Measurements from ENCODE around the gene NEK6. TPM values are rescaled to one million over a fixed set of nuclear protein-coding genes. Genes with fewer than 3 reads are reported as not detected.

NEK6 gene
- total and polyA plus RNA-seq, 10 of the 15 experiments (the other 5 are each of a cell fraction or from before 2014, with no cell fraction given), result 31.3 to 161 (median 89.2) TPM

DNA sequence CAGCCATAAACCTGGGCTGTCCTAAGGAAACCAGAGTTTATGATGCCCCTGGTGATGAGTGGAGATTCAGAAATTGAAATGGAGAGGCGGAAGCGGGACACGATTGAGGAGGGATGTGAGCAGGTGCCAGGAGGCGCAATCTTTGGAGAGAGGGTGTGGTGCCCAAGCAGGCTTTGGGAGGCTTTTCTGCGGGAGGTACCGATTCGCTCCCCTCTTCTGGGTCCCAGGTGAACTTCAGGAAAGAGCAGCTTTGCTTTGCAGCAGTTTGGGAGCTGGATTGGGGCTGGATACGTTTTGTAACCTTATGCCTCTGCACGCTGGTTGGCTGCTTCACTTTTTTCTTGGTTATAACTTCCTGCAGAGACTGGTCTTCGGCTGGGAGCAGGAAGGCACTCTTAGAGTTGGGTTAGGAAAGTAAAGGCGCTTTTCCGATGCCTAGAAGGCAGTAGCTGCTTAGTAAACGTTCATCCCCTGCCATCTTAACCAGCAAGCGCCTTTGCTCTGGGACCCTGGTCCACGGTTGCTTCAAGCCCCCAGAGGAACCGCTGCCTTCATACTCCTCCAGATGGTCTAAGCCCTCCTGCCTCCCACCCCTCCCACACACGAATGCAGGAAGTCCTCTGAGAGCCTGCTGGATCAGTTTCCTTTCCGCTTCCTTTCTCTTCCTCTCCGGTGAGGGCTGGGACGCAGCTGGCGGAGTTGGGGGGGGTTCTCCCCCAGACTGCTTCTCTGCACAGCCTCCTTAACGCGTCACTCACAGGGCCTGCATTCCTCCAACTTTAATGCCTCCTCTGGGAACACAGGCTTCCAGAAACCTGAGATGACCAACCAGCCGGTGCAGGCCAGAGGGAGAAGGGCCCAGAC is 15.2 kb upstream of the NEK6 start:
- FAIRE-seq (no peak), ATAC-seq (no peak)

More for the DNA sequence above, 15.2 kb upstream of the NEK6 start:
- peak overlapping the region; percentile 5 for H2AFZ ChIP-seq (ENCODE audit: control insufficient read depth, low read depth, low read length)
- H3K4me2 ChIP-seq (ENCODE audit: control insufficient read depth, insufficient read depth), result peak overlapping the region; percentile 70; the same call in 1 of the 2 replicates
- CTCF ChIA-PET, result interaction anchor here (0.9 kb wide), 1 partner anchor 27 kb away, joined by 5 read pairs; no protein-coding TSS in a partner anchor
- H3K4me3 ChIP-seq, result no peak overlapping the region
- H3K27ac ChIP-seq (ENCODE audit: control insufficient read depth, insufficient read depth), result peak overlapping the region; percentile 14; the same call in 1 of the 2 replicates
- POLR2A ChIA-PET, result no interaction called here
- WGBS (ENCODE audit: insufficient coverage, insufficient replicate concordance, low lambda C conversion rate, missing lambda C conversion rate), result 72% methylated on average over 24 of the region's 24 CpGs
- H3K9ac ChIP-seq (ENCODE audit: control insufficient read depth, insufficient read depth, low read length), result peak overlapping the region; percentile 25; the same call in 1 of the 2 replicates
- no peaks in the 10 kb centered on the region for H3K27me3 ChIP-seq (replicated peaks in 1 of 2; ENCODE audit: control insufficient read depth in 2 of 2, insufficient read depth in 2 of 2, low read length in 1 of 2)
- in situ Hi-C loops (cut with MboI), result no loop called here
- BruUV-seq (replicated peaks), result no TSS peak
- SMC1A ChIA-PET (ENCODE audit: uncharacterized antibody, unreplicated experiment), result interaction anchor here (0.7 to 1.6 kb wide), 5 partner anchors 19 to 267 kb away, joined by 3 to 6 read pairs (median 5); no protein-coding TSS in a partner anchor
- H3K79me2 ChIP-seq (ENCODE audit: control insufficient read depth, insufficient read depth, low read length), result no peaks in the 10 kb centered on the region
- RAD21 ChIA-PET (ENCODE audit: unreplicated experiment), result no interaction called here
- H3K4me1 ChIP-seq (ENCODE audit: control insufficient read depth, insufficient read depth, low read length), result peaks cover 39% of the 10 kb centered on the region
- DNase-seq (ENCODE audit: low read depth, low spot score), result no peak
- intact Hi-C loops (cut with micrococcal nuclease; ENCODE audit: unreplicated experiment), result no loop called here
- TF ChIP-seq NFYB (IDR thresholded peaks at IDR 0.05; ENCODE audit: insufficient read depth, low read depth, low read length), result 0 out of 2 replicates have a peak, but pooled peaks have one; percentile 10
- TF ChIP-seq IRF5 (IDR thresholded peaks at IDR 0.05; ENCODE audit: borderline replicate concordance), result no peak
- peak; percentile 80 for TF ChIP-seq EED (IDR thresholded peaks at IDR 0.05; ENCODE audit: low read depth)
- TF ChIP-seq IKZF1 (conservative IDR thresholded peaks at IDR 0.05), result 0 out of 2 replicates have a peak, but pooled peaks have one; percentile 31
- 0 out of 3 replicates have a peak, but pooled peaks of 1 of the 2 experiments have one; percentile 47 for TF ChIP-seq EGR1 (IDR thresholded peaks at IDR 0.05; ENCODE audit: borderline replicate concordance in 1 of 2, low read depth in 2 of 2, low read length in 2 of 2)
- TF ChIP-seq ETV6 (conservative IDR thresholded peaks at IDR 0.05 in 1 of 2, IDR thresholded peaks at IDR 0.05 in 1 of 2; ENCODE audit: borderline replicate concordance in 1 of 2, low read depth in 1 of 2), result peak in 1 of 2 experiments; percentile 89; a peak in 2 of 4 replicates
- TF ChIP-seq, protein P1, sequence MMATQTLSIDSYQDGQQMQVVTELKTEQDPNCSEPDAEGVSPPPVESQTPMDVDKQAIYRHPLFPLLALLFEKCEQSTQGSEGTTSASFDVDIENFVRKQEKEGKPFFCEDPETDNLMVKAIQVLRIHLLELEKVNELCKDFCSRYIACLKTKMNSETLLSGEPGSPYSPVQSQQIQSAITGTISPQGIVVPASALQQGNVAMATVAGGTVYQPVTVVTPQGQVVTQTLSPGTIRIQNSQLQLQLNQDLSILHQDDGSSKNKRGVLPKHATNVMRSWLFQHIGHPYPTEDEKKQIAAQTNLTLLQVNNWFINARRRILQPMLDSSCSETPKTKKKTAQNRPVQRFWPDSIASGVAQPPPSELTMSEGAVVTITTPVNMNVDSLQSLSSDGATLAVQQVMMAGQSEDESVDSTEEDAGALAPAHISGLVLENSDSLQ (IDR thresholded peaks at IDR 0.05), result peak; percentile 24; the same call in 1 of the 2 replicates
- no peak for TF ChIP-seq CBX5 (IDR thresholded peaks at IDR 0.05; ENCODE audit: low read depth)
- TF ChIP-seq, protein P2, sequence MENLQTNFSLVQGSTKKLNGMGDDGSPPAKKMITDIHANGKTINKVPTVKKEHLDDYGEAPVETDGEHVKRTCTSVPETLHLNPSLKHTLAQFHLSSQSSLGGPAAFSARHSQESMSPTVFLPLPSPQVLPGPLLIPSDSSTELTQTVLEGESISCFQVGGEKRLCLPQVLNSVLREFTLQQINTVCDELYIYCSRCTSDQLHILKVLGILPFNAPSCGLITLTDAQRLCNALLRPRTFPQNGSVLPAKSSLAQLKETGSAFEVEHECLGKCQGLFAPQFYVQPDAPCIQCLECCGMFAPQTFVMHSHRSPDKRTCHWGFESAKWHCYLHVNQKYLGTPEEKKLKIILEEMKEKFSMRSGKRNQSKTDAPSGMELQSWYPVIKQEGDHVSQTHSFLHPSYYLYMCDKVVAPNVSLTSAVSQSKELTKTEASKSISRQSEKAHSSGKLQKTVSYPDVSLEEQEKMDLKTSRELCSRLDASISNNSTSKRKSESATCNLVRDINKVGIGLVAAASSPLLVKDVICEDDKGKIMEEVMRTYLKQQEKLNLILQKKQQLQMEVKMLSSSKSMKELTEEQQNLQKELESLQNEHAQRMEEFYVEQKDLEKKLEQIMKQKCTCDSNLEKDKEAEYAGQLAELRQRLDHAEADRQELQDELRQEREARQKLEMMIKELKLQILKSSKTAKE (IDR thresholded peaks at IDR 0.05; ENCODE audit: low read depth, poor library complexity, severe bottlenecking), result no peak
- 0 out of 2 replicates have a peak, but pooled peaks have one; percentile 23 for TF ChIP-seq MTA3 (IDR thresholded peaks at IDR 0.05; ENCODE audit: borderline replicate concordance, low read length)
- no peak for TF ChIP-seq CHD1 (IDR thresholded peaks at IDR 0.05; ENCODE audit: low read depth, low read length)
- 0 out of 2 replicates have a peak, but pooled peaks have one; percentile 50 for TF ChIP-seq GABPA (IDR thresholded peaks at IDR 0.05; ENCODE audit: low read depth)
- TF ChIP-seq MYC (IDR thresholded peaks at IDR 0.05; ENCODE audit: insufficient read depth, insufficient read length, insufficient replicate concordance, low read length, severe bottlenecking), result no peak
- 0 out of 4 replicates have a peak, but pooled peaks of 1 of the 2 experiments have one; percentile 11 for TF ChIP-seq IKZF2 (IDR thresholded peaks at IDR 0.05)
- TF ChIP-seq TCF12 (IDR thresholded peaks at IDR 0.05; ENCODE audit: low read depth, low read length), result 0 out of 2 replicates have a peak, but pooled peaks have one; percentile 44
- no peak for TF ChIP-seq NFIC (IDR thresholded peaks at IDR 0.05; ENCODE audit: low read depth, low read length)
- H4K20me1 ChIP-seq (ENCODE audit: control insufficient read depth, insufficient read depth), result no peaks in the 10 kb centered on the region
- no peaks in the 10 kb centered on the region for H3K36me3 ChIP-seq (ENCODE audit: control insufficient read depth in 2 of 2, insufficient read depth in 2 of 2, low read length in 1 of 2)
- H3K9me3 ChIP-seq (replicated peaks; ENCODE audit: control insufficient read depth, insufficient read depth, low read length), result no peaks in the 10 kb centered on the region

Measured in GM12878 (cell line).